ENCODE measurements around the gene ARIH1.
"Not testable (repeated sequence)": the region's sequence is repeated elsewhere in the genome, so short reads cannot be mapped to it uniquely, and the experiment has no call there.

Gene ARIH1

DNA sequence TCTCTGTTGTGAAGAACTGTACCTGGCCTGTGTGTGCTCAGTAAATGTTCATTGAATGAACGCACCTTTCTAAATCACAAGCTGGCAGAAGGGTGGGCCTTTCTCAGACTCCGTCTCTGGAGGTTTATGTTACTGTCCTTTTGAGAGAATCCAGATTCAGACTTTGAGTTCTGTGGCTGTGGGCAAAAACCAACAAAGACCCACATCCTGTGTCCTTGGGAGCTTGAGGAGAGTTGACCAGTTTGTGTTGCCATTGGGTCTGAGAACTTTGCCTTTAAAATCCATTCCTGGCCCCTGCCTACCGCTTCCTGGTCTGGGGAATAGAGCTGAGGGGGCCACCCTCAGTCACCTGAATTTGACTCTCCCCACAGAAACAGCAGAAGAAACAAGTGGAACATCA is 134.0 kb downstream of the ARIH1 start:
- not testable (repeated sequence) for DNase-seq (ENCODE audit: low spot score)

DNA sequence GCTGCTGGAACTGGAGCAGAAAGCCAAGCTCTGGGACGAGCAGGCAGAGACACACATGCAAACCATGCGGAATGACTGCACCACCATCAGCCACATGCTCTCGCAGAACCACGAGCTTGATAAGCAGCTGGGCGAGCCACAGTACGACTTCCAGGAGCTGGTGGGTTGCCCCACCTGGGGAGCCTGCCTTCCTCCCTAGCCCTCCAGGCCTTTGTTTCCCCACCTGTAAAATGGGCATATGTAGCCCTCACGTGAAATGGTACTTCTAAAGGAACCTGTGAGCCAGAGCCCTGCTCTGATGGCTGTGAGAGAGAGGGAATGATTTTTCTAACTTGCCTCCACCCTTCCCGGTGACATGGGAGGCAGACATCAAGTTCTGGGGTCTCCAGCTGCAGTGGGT is 135.7 kb downstream of the ARIH1 start:
- no peak for DNase-seq (ENCODE audit: low spot score)

- DNase-seq (ENCODE audit: low spot score) = not testable (repeated sequence)
Measured at GRCh38 chr15:72612324-72612723, 138.2 kb downstream of the ARIH1 start.

- no peak for DNase-seq (ENCODE audit: low spot score)
Measured at GRCh38 chr15:72614810-72615532, 140.8 kb downstream of the ARIH1 start.

DNA sequence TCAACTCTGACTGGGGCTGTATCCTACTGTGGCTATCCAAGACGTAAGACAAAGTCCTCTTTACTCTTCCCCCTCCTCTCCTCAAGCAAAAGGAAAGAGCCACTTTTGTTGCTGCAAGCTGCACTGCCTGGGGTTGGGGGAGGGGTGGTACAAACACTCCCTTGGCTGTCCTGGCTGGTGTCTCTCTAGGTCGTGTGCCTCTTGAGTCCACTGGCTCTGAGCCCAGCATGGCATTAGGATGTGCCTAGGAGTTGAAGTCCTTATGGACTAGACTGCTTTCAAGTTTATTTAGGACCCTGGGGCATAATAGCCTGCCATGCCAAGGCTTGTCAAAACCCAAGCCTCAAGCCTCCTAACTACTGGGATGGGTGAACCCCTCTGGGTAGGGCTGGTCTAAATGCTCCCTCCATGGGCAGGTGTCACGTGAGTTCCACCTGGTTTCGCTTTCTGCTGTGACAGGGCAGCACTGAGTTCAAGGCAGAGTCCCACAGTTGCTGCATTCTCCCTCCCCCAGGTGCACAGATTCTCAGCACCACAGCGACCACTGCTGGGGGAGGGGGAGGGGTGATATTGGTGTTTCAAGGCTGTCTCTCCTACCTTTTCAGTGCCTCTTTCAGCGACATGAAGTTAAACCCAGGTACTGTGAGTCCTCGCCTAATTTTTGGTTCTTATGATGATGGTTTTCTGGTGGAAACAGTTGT is 141.6 kb downstream of the ARIH1 start:
- DNase-seq (ENCODE audit: low spot score) = not testable (repeated sequence)

DNA sequence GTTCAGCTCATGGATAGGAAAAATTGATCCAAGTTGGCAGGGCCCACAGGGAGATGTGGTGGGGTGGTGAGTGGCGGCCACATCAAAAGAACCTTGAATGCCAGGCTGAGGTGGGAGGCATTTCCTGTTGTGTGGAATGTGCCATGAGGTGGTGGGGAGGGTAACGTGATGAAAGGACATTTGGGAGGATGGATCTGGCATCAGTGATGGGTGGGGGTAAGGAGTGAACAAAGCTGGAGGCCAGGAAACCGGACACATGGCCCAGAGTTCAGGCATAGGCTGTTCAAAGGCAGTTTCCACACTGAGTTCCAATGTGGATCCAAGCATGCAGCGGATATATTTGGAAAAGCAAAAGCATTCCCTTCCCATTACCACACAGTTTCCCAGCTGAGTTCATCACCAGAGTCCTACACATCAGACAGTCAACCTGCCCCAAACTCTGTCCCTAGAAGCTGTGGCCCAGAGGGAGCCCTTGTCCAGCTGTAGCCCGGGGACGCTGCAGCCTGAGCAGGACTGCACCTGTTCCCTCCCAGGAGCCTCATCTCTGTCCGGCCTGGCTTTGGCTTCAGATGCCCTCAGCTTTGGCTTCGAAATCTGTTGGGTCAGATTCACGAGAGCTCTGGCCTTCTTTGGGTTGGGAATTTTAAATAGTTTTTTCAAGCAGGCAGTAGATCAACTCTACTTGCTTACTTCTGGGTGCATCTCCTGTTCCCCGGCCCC is 142.5 kb downstream of the ARIH1 start:
- DNase-seq (ENCODE audit: low spot score) = no peak

DNA sequence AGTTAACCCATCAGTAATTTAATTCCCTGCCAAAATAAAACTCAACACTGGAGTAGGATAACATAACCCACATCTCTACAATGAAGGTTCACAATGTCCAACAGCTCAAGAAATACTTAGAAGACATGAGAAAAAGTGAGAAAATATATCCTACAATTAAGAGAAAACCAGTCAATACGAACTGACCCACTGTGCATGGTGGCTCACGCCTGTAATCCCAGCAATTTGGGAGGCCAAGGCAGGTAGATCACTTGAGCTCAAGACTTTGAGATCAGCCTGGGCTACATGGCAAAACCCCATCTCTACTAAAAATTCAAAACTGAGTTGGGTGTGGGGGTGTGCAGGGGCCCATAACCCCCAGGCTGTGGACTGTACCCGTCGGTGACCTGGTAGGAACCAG is 149.7 kb downstream of the ARIH1 start:
- DNase-seq (ENCODE audit: low spot score) = not testable (repeated sequence)

- not testable (repeated sequence) for DNase-seq (ENCODE audit: low spot score)
Measured at GRCh38 chr15:72626153-72626552, 152.0 kb downstream of the ARIH1 start.

- DNase-seq (ENCODE audit: low spot score) = not testable (repeated sequence)
Measured at GRCh38 chr15:72628249-72629067, 154.3 kb downstream of the ARIH1 start.

- not testable (repeated sequence) for DNase-seq (ENCODE audit: low spot score)
Measured at GRCh38 chr15:72629068-72629570, 155.0 kb downstream of the ARIH1 start.

DNA sequence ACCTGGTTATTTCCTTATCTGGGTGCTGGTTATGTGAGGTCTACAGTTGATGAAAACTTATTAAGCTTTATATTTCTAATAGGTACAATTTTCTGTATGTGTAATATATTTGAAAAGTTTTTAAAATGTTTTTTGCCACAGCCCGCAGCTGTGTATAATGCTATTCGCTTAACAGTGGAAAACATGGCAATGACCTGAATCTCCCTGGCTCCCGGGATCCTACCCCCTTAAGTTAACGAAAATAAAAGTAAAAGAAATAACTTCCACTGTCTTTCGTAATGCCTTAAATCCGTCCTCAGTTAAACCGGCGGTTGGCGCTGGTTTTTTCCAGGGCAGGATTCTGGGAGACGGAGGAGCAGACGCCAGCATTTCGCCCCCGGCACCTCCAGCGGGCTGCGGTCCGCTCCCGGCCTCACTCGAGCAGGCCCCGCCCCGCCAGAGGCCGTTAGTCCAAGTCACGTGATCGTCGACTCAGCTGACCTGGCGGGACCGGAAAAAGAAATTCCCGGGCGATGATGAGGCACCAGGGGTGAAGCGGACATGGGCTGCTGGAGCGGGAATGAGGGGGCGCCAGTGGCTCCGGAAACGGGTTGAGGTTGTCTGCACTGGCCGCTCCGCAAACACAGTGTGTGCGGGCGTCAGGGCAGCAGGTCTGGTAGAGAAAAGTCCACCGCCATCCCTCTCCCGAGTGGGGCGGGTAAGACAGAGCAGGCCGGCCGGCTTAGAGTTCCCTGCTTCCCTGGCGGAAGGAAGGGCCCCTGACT is 162.6 kb downstream of the ARIH1 start:
- peak; percentile 36 for DNase-seq (ENCODE audit: low spot score)

- not testable (repeated sequence) for DNase-seq (ENCODE audit: low spot score)
Measured at GRCh38 chr15:72639759-72640483, 165.8 kb downstream of the ARIH1 start.

DNA sequence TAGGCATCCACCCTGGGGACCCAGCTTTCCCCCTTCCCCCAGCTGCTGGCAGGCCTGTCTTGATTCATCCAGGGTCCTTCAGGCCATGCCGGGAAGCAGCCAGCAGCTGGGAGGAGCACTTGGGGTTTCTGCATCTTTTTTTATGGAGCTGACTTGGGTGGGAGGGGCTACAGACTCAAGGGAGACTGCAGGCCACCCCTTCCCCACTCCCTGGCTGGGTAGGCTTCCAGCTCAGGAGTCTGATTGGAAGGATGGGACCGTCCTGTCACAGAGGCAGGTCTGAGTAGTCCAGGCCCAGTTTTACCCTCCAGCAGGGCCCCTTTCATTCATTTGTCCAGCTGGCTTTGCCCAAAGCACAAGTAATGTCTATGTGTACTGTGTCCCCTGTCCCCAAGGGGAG is 168.1 kb downstream of the ARIH1 start:
- not testable (repeated sequence) for DNase-seq (ENCODE audit: low spot score)

GRCh38 chr15:72648631-72649253 is 174.6 kb downstream of the ARIH1 start:
- not testable (repeated sequence) for DNase-seq (ENCODE audit: low spot score)

Data from CD4-positive, alpha-beta T cell treated with Interleukin-6 at 100 ng/mL for 8 hours (primary cell).